ENCODE data around the gene CCL19.
"Not testable (repeated sequence)": the region's sequence is repeated elsewhere in the genome, so short reads cannot be mapped to it uniquely, and the experiment has no call there.

CCL19 gene

DNA sequence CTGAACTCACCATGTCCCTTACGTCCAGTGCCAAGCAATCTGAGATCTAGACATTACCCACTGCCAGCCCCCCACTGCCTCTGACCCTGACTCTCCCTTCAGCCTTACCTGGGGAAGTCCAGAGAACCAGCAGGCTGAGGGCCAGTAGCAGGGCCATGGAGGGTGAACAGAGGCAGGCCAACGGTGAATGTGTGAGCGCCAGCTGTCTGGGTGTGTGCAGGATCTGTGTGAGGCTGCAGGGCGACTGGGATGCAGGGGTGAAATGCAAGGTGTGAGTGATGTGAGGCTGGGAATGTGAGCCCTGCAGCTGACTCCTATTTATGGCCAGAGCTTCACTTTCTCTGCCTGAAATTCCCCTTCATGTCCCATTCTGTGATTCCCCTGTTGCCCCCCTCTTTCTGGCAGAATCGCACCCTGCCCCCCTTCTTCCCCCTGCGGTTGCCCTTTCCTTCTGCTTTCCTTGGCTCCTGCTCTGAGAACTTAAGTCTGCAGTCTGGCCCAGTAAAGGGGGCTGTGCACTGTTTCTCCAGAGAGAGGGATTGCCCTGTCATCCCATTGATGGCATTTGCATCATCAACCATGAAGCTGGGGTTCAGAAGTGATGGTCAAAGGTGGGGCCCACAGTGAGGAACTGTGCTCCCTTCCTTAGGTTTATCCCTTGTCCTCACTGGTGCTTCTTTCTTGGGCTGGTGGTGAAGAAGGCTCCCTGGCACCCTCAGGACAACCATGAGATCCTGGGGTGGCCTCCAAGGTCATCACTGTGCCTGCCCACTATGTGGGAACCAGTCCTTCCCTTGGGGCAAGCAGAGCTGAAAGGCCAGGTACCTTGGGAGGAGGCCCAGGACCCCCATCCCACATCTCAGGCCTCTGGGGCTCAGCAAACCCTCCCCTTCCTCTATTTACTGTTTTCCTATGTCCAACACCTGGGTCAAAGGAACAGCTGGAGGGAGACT is at the start of gene CCL19:
TSS of gene CCL19 (minus strand) at position 294 of the 953 bp plus-strand sequence. CDS start at position 157, 137 bp downstream.
- TF ChIP-seq, protein P1, sequence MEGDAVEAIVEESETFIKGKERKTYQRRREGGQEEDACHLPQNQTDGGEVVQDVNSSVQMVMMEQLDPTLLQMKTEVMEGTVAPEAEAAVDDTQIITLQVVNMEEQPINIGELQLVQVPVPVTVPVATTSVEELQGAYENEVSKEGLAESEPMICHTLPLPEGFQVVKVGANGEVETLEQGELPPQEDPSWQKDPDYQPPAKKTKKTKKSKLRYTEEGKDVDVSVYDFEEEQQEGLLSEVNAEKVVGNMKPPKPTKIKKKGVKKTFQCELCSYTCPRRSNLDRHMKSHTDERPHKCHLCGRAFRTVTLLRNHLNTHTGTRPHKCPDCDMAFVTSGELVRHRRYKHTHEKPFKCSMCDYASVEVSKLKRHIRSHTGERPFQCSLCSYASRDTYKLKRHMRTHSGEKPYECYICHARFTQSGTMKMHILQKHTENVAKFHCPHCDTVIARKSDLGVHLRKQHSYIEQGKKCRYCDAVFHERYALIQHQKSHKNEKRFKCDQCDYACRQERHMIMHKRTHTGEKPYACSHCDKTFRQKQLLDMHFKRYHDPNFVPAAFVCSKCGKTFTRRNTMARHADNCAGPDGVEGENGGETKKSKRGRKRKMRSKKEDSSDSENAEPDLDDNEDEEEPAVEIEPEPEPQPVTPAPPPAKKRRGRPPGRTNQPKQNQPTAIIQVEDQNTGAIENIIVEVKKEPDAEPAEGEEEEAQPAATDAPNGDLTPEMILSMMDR (conservative IDR thresholded peaks at IDR 0.05; ENCODE audit: low read length): no peak
- no peak for DNase-seq (ENCODE audit: low read depth)

GRCh38 chr9:34740176-34740575 is 49.1 kb upstream of the CCL19 start:
- H3K4me3 ChIP-seq (ENCODE audit: low read length); DNase-seq (ENCODE audit: low read depth): not testable (repeated sequence)

More for the DNA sequence above, at the start of gene CCL19:
- H3K4me3 ChIP-seq (ENCODE audit: low read length): no peak within 1 kb of the TSS

- no peak for DNase-seq (ENCODE audit: low read depth)
- TF ChIP-seq, protein P1 (conservative IDR thresholded peaks at IDR 0.05; ENCODE audit: low read length): no peak
- no peak overlapping the region for H3K4me3 ChIP-seq (ENCODE audit: low read length)
Observed at GRCh38 chr9:34737677-34738260, 46.7 kb upstream of the CCL19 start.

DNA sequence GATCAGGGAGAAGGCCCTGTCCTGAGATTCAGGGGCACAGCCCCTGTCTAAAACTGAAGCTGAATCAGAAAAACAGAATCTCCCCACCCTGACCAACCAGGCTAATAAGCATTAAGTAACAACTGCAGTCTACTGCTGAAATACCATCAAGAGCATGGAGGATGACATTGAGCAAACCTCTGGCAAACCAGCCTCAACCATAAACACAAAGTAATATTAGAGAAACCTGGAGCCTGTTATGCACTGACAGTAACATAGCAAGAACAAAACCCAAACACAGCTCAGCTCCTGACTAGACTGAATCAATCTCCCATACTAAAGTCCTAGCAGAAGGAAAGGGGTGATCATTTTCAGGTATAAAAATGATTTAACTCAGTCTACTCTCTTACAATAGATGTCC is 43.6 kb upstream of the CCL19 start:
- TF ChIP-seq, protein P1 (conservative IDR thresholded peaks at IDR 0.05; ENCODE audit: low read length): no peak
- no peak overlapping the region for H3K4me3 ChIP-seq (ENCODE audit: low read length)
- no peak for DNase-seq (ENCODE audit: low read depth)

DNA sequence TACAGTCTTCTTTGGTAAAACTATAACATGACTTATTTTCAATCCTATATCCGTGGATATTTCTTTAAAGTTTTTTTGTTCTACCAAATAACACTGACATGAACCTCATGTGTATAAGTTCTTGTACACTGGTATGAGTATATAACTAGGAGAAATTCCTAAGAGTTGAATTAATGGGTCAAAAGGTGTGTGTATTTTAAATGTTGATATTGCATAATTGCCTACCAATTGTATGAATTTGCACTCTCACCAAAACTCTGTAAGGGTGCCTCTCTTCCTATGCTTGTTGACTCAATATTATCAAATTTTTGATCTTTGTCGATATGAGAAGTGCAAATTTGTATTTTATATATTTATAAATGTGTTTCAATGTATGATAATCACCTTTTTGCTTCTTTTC is 41.8 kb upstream of the CCL19 start:
- DNase-seq (ENCODE audit: low read depth): no peak
- TF ChIP-seq, protein P1 (conservative IDR thresholded peaks at IDR 0.05; ENCODE audit: low read length): no peak
- H3K4me3 ChIP-seq (ENCODE audit: low read length): no peak overlapping the region

DNA sequence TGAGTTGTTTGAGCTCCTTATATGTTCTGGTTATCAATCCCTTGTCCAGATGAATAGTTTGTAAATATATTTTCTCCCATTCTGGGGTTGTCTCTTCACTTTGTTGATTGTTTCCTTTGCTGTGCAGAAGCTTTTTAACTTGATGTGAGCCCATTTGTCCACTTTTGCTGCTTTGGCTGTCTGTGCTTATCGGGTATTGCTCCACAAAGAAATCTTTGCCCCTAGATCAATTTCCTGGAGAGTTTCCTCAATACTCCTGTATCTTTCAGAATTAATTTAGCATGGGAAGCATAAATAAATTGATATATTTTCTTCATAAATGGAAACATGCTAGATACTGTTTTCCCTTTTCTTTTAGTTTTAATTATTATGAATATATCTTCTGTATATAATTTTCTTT is 41.4 kb upstream of the CCL19 start:
- TF ChIP-seq, protein P1 (conservative IDR thresholded peaks at IDR 0.05; ENCODE audit: low read length): no peak
- DNase-seq (ENCODE audit: low read depth): no peak
- no peak overlapping the region for H3K4me3 ChIP-seq (ENCODE audit: low read length)

GRCh38 chr9:34723141-34723540 is 32.1 kb upstream of the CCL19 start:
- DNase-seq (ENCODE audit: low read depth): no peak
- H3K4me3 ChIP-seq (ENCODE audit: low read length): no peak overlapping the region
- TF ChIP-seq, protein P1 (conservative IDR thresholded peaks at IDR 0.05; ENCODE audit: low read length): no peak

DNA sequence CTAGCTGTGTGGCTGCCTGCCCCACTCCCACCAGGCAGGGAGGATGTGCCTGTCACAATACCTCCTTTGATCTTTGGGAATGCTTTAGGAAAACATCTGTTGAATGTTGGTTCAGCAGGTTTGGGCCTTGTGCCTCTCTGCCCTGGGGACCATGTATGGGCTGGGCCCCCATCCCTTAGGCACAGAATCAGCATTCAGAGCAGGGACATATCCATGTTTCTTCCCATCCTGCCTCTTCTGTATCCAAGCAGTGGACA is 28.6 kb upstream of the CCL19 start:
- H3K4me3 ChIP-seq (ENCODE audit: low read length); DNase-seq (ENCODE audit: low read depth): not testable (repeated sequence)
